ENCODE results near the gene FUBP3. TPM values are rescaled to one million over a fixed set of nuclear protein-coding genes. Genes with fewer than 3 reads are reported as not detected.

Gene FUBP3
- total RNA-seq, 1 experiment from 2014 or later: 99.5 TPM

GRCh38 chr9:130576176-130576575 lies 3.2 kb upstream of the FUBP3 start:
- H3K9me3 ChIP-seq (replicated peaks): 0 out of 2 replicates have a peak, but pooled peaks cover 3% of the 10 kb centered on the region
- no peaks in the 10 kb centered on the region for H3K4me1 ChIP-seq
- no peaks in the 10 kb centered on the region for H3K27me3 ChIP-seq
- no peak overlapping the region for H3K4me3 ChIP-seq
- DNase-seq: no peak
- H3K36me3 ChIP-seq: peaks cover 5% of the 10 kb centered on the region; the same call in 1 of the 2 replicates
- no peak overlapping the region for H3K27ac ChIP-seq

GRCh38 chr9:130579738-130580463 lies 524 bp downstream of the FUBP3 start:
- Histone ChIP-seq H3K9me3 (replicated peaks) (no peaks in the 10 kb centered on the region), H3K36me3 (peaks cover 18% of the 10 kb centered on the region), H3K4me3 (peak overlapping the region; percentile 87), H3K4me1 (no peaks in the 10 kb centered on the region), H3K27ac (peak overlapping the region; percentile 82; the same call in 1 of the 2 replicates), H3K27me3 (no peaks in the 10 kb centered on the region)
- DNase-seq: peak; percentile 16 to 27

GRCh38 chr9:130581766-130582165 lies 2.4 kb downstream of the FUBP3 start:
- H3K9me3 ChIP-seq (replicated peaks): no peaks in the 10 kb centered on the region
- H3K27ac ChIP-seq: no peak overlapping the region
- no peaks in the 10 kb centered on the region for H3K4me1 ChIP-seq
- H3K4me3 ChIP-seq: no peak overlapping the region
- H3K36me3 ChIP-seq: peaks cover 20% of the 10 kb centered on the region
- DNase-seq: no peak
- H3K27me3 ChIP-seq: no peaks in the 10 kb centered on the region

GRCh38 chr9:130583271-130583670 lies 3.9 kb downstream of the FUBP3 start:
- Histone ChIP-seq H3K4me1 (no peaks in the 10 kb centered on the region), H3K27me3 (no peaks in the 10 kb centered on the region), H3K36me3 (peaks cover 20% of the 10 kb centered on the region), H3K9me3 (replicated peaks) (no peaks in the 10 kb centered on the region), H3K27ac (no peak overlapping the region), H3K4me3 (no peak overlapping the region)
- DNase-seq: no peak

- no peak for DNase-seq
- H3K9me3 ChIP-seq (replicated peaks): no peaks in the 10 kb centered on the region
- H3K27ac ChIP-seq: no peak overlapping the region
- no peaks in the 10 kb centered on the region for H3K27me3 ChIP-seq
- no peaks in the 10 kb centered on the region for H3K4me1 ChIP-seq
- no peak overlapping the region for H3K4me3 ChIP-seq
- peaks cover 10% of the 10 kb centered on the region for H3K36me3 ChIP-seq
These were observed 8.5 kb downstream of the FUBP3 start for GRCh38 chr9:130587921-130588320.

GRCh38 chr9:130588416-130588815 lies 9.0 kb downstream of the FUBP3 start:
- no peaks in the 10 kb centered on the region for H3K27me3 ChIP-seq
- no peaks in the 10 kb centered on the region for H3K9me3 ChIP-seq (replicated peaks)
- H3K4me1 ChIP-seq: no peaks in the 10 kb centered on the region
- peaks cover 9% of the 10 kb centered on the region for H3K36me3 ChIP-seq
- DNase-seq: no peak
- no peak overlapping the region for H3K27ac ChIP-seq
- H3K4me3 ChIP-seq: no peak overlapping the region

- no peaks in the 10 kb centered on the region for H3K27me3 ChIP-seq
- no peaks in the 10 kb centered on the region for H3K4me1 ChIP-seq
- no peak overlapping the region for H3K27ac ChIP-seq
- no peaks in the 10 kb centered on the region for H3K9me3 ChIP-seq (replicated peaks)
- H3K4me3 ChIP-seq: no peak overlapping the region
- H3K36me3 ChIP-seq: peaks cover 17% of the 10 kb centered on the region
- DNase-seq: no peak
These were observed 10.4 kb downstream of the FUBP3 start for GRCh38 chr9:130589754-130590153.

GRCh38 chr9:130590305-130590704 lies 10.9 kb downstream of the FUBP3 start:
- Histone ChIP-seq H3K9me3 (replicated peaks) (no peaks in the 10 kb centered on the region), H3K4me3 (no peak overlapping the region), H3K36me3 (peaks cover 18% of the 10 kb centered on the region), H3K27ac (no peak overlapping the region), H3K27me3 (no peaks in the 10 kb centered on the region), H3K4me1 (no peaks in the 10 kb centered on the region)
- DNase-seq: no peak

GRCh38 chr9:130593020-130593419 lies 13.6 kb downstream of the FUBP3 start:
- Histone ChIP-seq H3K4me1 (no peaks in the 10 kb centered on the region), H3K27me3 (no peaks in the 10 kb centered on the region), H3K36me3 (peaks cover 39% of the 10 kb centered on the region), H3K4me3 (no peak overlapping the region), H3K9me3 (replicated peaks) (no peaks in the 10 kb centered on the region), H3K27ac (no peak overlapping the region)
- no peak for DNase-seq

GRCh38 chr9:130597228-130597627 lies 17.9 kb downstream of the FUBP3 start:
- no peak for DNase-seq
- Histone ChIP-seq H3K9me3 (replicated peaks) (no peaks in the 10 kb centered on the region), H3K27ac (no peak overlapping the region), H3K27me3 (no peaks in the 10 kb centered on the region), H3K36me3 (peaks cover 50% of the 10 kb centered on the region), H3K4me3 (no peak overlapping the region), H3K4me1 (no peaks in the 10 kb centered on the region)

GRCh38 chr9:130598188-130598587 lies 18.8 kb downstream of the FUBP3 start:
- no peak overlapping the region for H3K4me3 ChIP-seq
- no peaks in the 10 kb centered on the region for H3K9me3 ChIP-seq (replicated peaks)
- DNase-seq: no peak
- H3K4me1 ChIP-seq: no peaks in the 10 kb centered on the region
- no peak overlapping the region for H3K27ac ChIP-seq
- no peaks in the 10 kb centered on the region for H3K27me3 ChIP-seq
- H3K36me3 ChIP-seq: peaks cover 54% of the 10 kb centered on the region

GRCh38 chr9:130599625-130600024 lies 20.2 kb downstream of the FUBP3 start:
- Histone ChIP-seq H3K36me3 (peaks cover 56% of the 10 kb centered on the region), H3K4me3 (no peak overlapping the region), H3K4me1 (no peaks in the 10 kb centered on the region), H3K27me3 (no peaks in the 10 kb centered on the region), H3K27ac (no peak overlapping the region), H3K9me3 (replicated peaks) (no peaks in the 10 kb centered on the region)
- no peak for DNase-seq

- Histone ChIP-seq H3K27me3 (no peaks in the 10 kb centered on the region), H3K4me3 (no peak overlapping the region), H3K4me1 (no peaks in the 10 kb centered on the region), H3K9me3 (replicated peaks) (no peaks in the 10 kb centered on the region), H3K36me3 (peaks cover 52% of the 10 kb centered on the region), H3K27ac (no peak overlapping the region)
- DNase-seq: no peak
These were observed 21.7 kb downstream of the FUBP3 start for GRCh38 chr9:130601100-130601499.

GRCh38 chr9:130604295-130604694 lies 24.9 kb downstream of the FUBP3 start:
- Histone ChIP-seq H3K4me3 (no peak overlapping the region), H3K27ac (no peak overlapping the region), H3K4me1 (no peaks in the 10 kb centered on the region), H3K36me3 (peaks cover 39% of the 10 kb centered on the region), H3K27me3 (no peaks in the 10 kb centered on the region), H3K9me3 (replicated peaks) (peaks cover 3% of the 10 kb centered on the region; the same call in 1 of the 2 replicates)
- DNase-seq: no peak

GRCh38 chr9:130606887-130607600 lies 27.7 kb downstream of the FUBP3 start:
- no peaks in the 10 kb centered on the region for H3K4me1 ChIP-seq
- no peak overlapping the region for H3K27ac ChIP-seq
- no peak for DNase-seq
- peaks cover 40% of the 10 kb centered on the region for H3K36me3 ChIP-seq
- H3K4me3 ChIP-seq: no peak overlapping the region
- H3K27me3 ChIP-seq: no peaks in the 10 kb centered on the region
- peaks cover 3% of the 10 kb centered on the region; the same call in 1 of the 2 replicates for H3K9me3 ChIP-seq (replicated peaks)
